WTC11 (cell line): ENCODE data around the gene ABITRAM.

Experiments
- ATF1 ChIP-seq: sonication (generic); formaldehyde crosslinking; IDR thresholded peaks from 2 replicates; pipeline ENCODE4 v1.8.1; 2023; ENCODE audit warnings: mild to moderate bottlenecking, moderate library complexity, missing genetic modification reagents
- FOXJ3 ChIP-seq: sonication (generic); formaldehyde crosslinking; IDR thresholded peaks from 2 replicates; pipeline ENCODE4 v1.9.0; 2021; ENCODE audit warnings: missing genetic modification reagents, mild to moderate bottlenecking, borderline replicate concordance
- TEAD4 ChIP-seq: sonication (generic); formaldehyde crosslinking; IDR thresholded peaks from 2 replicates; pipeline ENCODE4 v1.8.0; 2022; ENCODE audit warnings: mild to moderate bottlenecking, missing genetic modification reagents

- TF ChIP-seq TEAD4 (CRISPR knock-in tag) (no peak), FOXJ3 (no peak), ATF1 (CRISPR knock-in tag) (no peak)
Measured at GRCh38 chr9:108924466-108924865, 9.7 kb upstream of the ABITRAM start.
